ENCODE data around the gene CEP131.

- TF ChIP-seq POLR2A (IDR thresholded peaks at IDR 0.05), result no peak
- TF ChIP-seq, protein P1, sequence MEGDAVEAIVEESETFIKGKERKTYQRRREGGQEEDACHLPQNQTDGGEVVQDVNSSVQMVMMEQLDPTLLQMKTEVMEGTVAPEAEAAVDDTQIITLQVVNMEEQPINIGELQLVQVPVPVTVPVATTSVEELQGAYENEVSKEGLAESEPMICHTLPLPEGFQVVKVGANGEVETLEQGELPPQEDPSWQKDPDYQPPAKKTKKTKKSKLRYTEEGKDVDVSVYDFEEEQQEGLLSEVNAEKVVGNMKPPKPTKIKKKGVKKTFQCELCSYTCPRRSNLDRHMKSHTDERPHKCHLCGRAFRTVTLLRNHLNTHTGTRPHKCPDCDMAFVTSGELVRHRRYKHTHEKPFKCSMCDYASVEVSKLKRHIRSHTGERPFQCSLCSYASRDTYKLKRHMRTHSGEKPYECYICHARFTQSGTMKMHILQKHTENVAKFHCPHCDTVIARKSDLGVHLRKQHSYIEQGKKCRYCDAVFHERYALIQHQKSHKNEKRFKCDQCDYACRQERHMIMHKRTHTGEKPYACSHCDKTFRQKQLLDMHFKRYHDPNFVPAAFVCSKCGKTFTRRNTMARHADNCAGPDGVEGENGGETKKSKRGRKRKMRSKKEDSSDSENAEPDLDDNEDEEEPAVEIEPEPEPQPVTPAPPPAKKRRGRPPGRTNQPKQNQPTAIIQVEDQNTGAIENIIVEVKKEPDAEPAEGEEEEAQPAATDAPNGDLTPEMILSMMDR (IDR thresholded peaks at IDR 0.05), result peak; percentile 12 to 28 (median 17)
Observed at GRCh38 chr17:81230043-81230820, 7.5 kb upstream of the CEP131 start.
